BLaER1 treated with 17β-estradiol and CSF1 and Interleukin-3, amounts not matched to agents 10 nM and 100 nM (cell line): Measurements from ENCODE around the gene PYROXD2.
"Not testable (repeated sequence)": the region's sequence is repeated elsewhere in the genome, so short reads cannot be mapped to it uniquely, and the experiment has no call there.

Experiments used
- H3K27ac ChIP-seq, 11 experiments: shearing (Covaris generic); formaldehyde crosslinking; 2 replicates each; pipeline ENCODE4 v1.8.1; 2022
- H3K27me3 ChIP-seq, 11 experiments: shearing (Covaris generic); formaldehyde crosslinking; 2 replicates each; pipeline ENCODE4 v1.8.1; 2022
- H3K36me3 ChIP-seq, 11 experiments: shearing (Covaris generic); formaldehyde crosslinking; 2 replicates each; pipeline ENCODE4 v1.8.1; 2022
- H3K4me1 ChIP-seq, 10 experiments: shearing (Covaris generic); formaldehyde crosslinking; 2 replicates each; pipeline ENCODE4 v1.8.1; 2022
- H3K4me2 ChIP-seq, 11 experiments: shearing (Covaris generic); formaldehyde crosslinking; 2 replicates each; pipeline ENCODE4 v1.8.1; 2022
- H3K4me3 ChIP-seq, 10 experiments: shearing (Covaris generic); formaldehyde crosslinking; 2 replicates each; pipeline ENCODE4 v1.8.1; 2022
- H3K9ac ChIP-seq, 11 experiments: shearing (Covaris generic); formaldehyde crosslinking; 2 replicates each; pipeline ENCODE4 v1.8.1; 2022
- H3K9me3 ChIP-seq, 11 experiments: shearing (Covaris generic); formaldehyde crosslinking; replicated peaks in 1 of 11; 2 replicates each; pipeline ENCODE4 v1.8.1; 2022
- H4K20me1 ChIP-seq, 11 experiments: shearing (Covaris generic); formaldehyde crosslinking; 2 replicates each; pipeline ENCODE4 v1.8.1; 2022
- Cebpa-rat ChIP-seq, 11 experiments: shearing (Covaris generic); IDR thresholded peaks; 2 replicates each; pipeline ENCODE4 v1.8.1; 2022

The PYROXD2 gene

GRCh38 chr10:98349508-98349922 lies 65.5 kb downstream of the PYROXD2 start:
- Histone ChIP-seq H3K4me2 (peak overlapping the region; percentile 68 to 90 (median 74)), H4K20me1 (no peaks in the 10 kb centered on the region), H3K27me3 (no peaks in the 10 kb centered on the region), H3K4me1 (peaks cover 34 to 55% (median 41%) of the 10 kb centered on the region in 10 experiments), H3K4me3 (peak overlapping the region in 3 of 10 experiments; percentile 1 to 24 (median 8); a peak in 3 of 20 replicates), H3K9me3 (peaks cover 25 to 42% (median 33%) of the 10 kb centered on the region in 11 experiments), H3K9ac (peak overlapping the region in 9 of 11 experiments; percentile 4 to 68 (median 25); a peak in 16 of 22 replicates), H3K36me3 (peaks cover 0 to 10% (median 0%) of the 10 kb centered on the region in 11 experiments; a peak in 2 of 22 replicates), H3K27ac (peak overlapping the region in 9 of 11 experiments; percentile 20 to 75 (median 56); a peak in 16 of 22 replicates)
- TF ChIP-seq Cebpa-rat (IDR thresholded peaks at IDR 0.05) = peak in 5 of 11 experiments; percentile 28 to 57 (median 54); a peak in 8 of 22 replicates

- Histone ChIP-seq H3K9ac (no peak overlapping the region), H3K4me3 (peak overlapping the region in 1 of 10 experiments; percentile 12; a peak in 1 of 20 replicates), H3K36me3 (peaks cover 0 to 10% (median 0%) of the 10 kb centered on the region in 11 experiments; a peak in 2 of 22 replicates), H3K27ac (no peak overlapping the region), H3K4me1 (peaks cover 36 to 58% (median 45%) of the 10 kb centered on the region in 10 experiments), H4K20me1 (no peaks in the 10 kb centered on the region), H3K9me3 (peaks cover 25 to 42% (median 33%) of the 10 kb centered on the region in 11 experiments), H3K4me2 (no peak overlapping the region), H3K27me3 (no peaks in the 10 kb centered on the region)
- no peak for TF ChIP-seq Cebpa-rat (IDR thresholded peaks at IDR 0.05)
Observed at GRCh38 chr10:98346847-98347246, 68.1 kb downstream of the PYROXD2 start.

GRCh38 chr10:98344589-98345038 lies 70.4 kb downstream of the PYROXD2 start:
- Histone ChIP-seq H3K4me2 (peak overlapping the region in 7 of 11 experiments; percentile 4 to 43 (median 25); a peak in 11 of 22 replicates), H3K9me3 (peaks cover 25 to 42% (median 33%) of the 10 kb centered on the region in 11 experiments), H4K20me1 (no peaks in the 10 kb centered on the region), H3K27me3 (no peaks in the 10 kb centered on the region), H3K9ac (no peak overlapping the region), H3K4me3 (no peak overlapping the region), H3K27ac (no peak overlapping the region), H3K4me1 (peaks cover 38 to 63% (median 51%) of the 10 kb centered on the region in 10 experiments), H3K36me3 (peaks cover 0 to 10% (median 0%) of the 10 kb centered on the region in 11 experiments; a peak in 2 of 22 replicates)
- no peak for TF ChIP-seq Cebpa-rat (IDR thresholded peaks at IDR 0.05)

- not testable (repeated sequence) for H3K27me3 ChIP-seq, H3K4me3 ChIP-seq, H3K9ac ChIP-seq, H3K36me3 ChIP-seq, H4K20me1 ChIP-seq, H3K27ac ChIP-seq
- H3K4me1 ChIP-seq = peaks cover 32 to 72% (median 47%) of the 10 kb centered on the region in 10 experiments
- H3K4me2 ChIP-seq = peak overlapping the region in 9 of 11 experiments; percentile 3 to 99 (median 84); a peak in 16 of 22 replicates
- H3K9me3 ChIP-seq = peaks cover 10 to 21% (median 16%) of the 10 kb centered on the region in 11 experiments
Observed at GRCh38 chr10:98341701-98342100, 73.3 kb downstream of the PYROXD2 start.

GRCh38 chr10:98340940-98341310 lies 74.1 kb downstream of the PYROXD2 start:
- H3K27me3 ChIP-seq = no peaks in the 10 kb centered on the region
- no peaks in the 10 kb centered on the region for H4K20me1 ChIP-seq
- H3K9me3 ChIP-seq = peaks cover 3 to 13% (median 8%) of the 10 kb centered on the region in 11 experiments; a peak in 20 of 22 replicates
- H3K36me3 ChIP-seq = no peaks in the 10 kb centered on the region
- peak overlapping the region in 1 of 10 experiments; percentile 49; a peak in 1 of 20 replicates for H3K4me3 ChIP-seq
- H3K4me1 ChIP-seq = peaks cover 32 to 72% (median 47%) of the 10 kb centered on the region in 10 experiments
- peak overlapping the region; percentile 29 to 99 (median 77); a peak in 21 of 22 replicates for H3K4me2 ChIP-seq
- peak overlapping the region in 3 of 11 experiments; percentile 26 to 62 (median 48); a peak in 3 of 22 replicates for H3K9ac ChIP-seq
- no peak for TF ChIP-seq Cebpa-rat (IDR thresholded peaks at IDR 0.05)
- H3K27ac ChIP-seq = peak overlapping the region in 4 of 11 experiments; percentile 24 to 59 (median 40); a peak in 5 of 22 replicates

GRCh38 chr10:98340261-98340939 lies 74.6 kb downstream of the PYROXD2 start:
- Histone ChIP-seq H3K27me3 (no peaks in the 10 kb centered on the region), H3K36me3 (no peaks in the 10 kb centered on the region), H3K4me1 (peaks cover 32 to 72% (median 47%) of the 10 kb centered on the region in 10 experiments), H3K27ac (peak overlapping the region in 4 of 11 experiments; percentile 24 to 59 (median 40); a peak in 5 of 22 replicates), H3K9ac (peak overlapping the region in 4 of 11 experiments; percentile 26 to 62 (median 38); a peak in 8 of 22 replicates), H3K9me3 (peaks cover 0 to 8% (median 3%) of the 10 kb centered on the region in 11 experiments; a peak in 7 of 22 replicates), H4K20me1 (no peaks in the 10 kb centered on the region), H3K4me3 (peak overlapping the region in 3 of 10 experiments; percentile 15 to 49 (median 43); a peak in 3 of 20 replicates), H3K4me2 (peak overlapping the region; percentile 62 to 99 (median 77))
- TF ChIP-seq Cebpa-rat (IDR thresholded peaks at IDR 0.05) = no peak

GRCh38 chr10:98339799-98340198 lies 75.2 kb downstream of the PYROXD2 start:
- Histone ChIP-seq H3K9ac (peak overlapping the region in 3 of 11 experiments; percentile 29 to 62 (median 48); a peak in 4 of 22 replicates), H3K4me2 (peak overlapping the region; percentile 62 to 99 (median 77); a peak in 21 of 22 replicates), H3K9me3 (peaks cover 0 to 2% (median 0%) of the 10 kb centered on the region in 11 experiments; a peak in 1 of 22 replicates), H4K20me1 (no peaks in the 10 kb centered on the region), H3K4me1 (peaks cover 27 to 70% (median 46%) of the 10 kb centered on the region in 10 experiments), H3K4me3 (peak overlapping the region in 2 of 10 experiments; percentile 43 to 49; a peak in 2 of 20 replicates), H3K27me3 (no peaks in the 10 kb centered on the region), H3K27ac (peak overlapping the region in 3 of 11 experiments; percentile 24 to 59 (median 26); a peak in 2 of 22 replicates), H3K36me3 (no peaks in the 10 kb centered on the region)
- TF ChIP-seq Cebpa-rat (IDR thresholded peaks at IDR 0.05) = no peak

GRCh38 chr10:98338896-98339295 lies 76.1 kb downstream of the PYROXD2 start:
- Histone ChIP-seq H3K36me3 (no peaks in the 10 kb centered on the region), H3K27me3 (no peaks in the 10 kb centered on the region), H3K9me3 (no peaks in the 10 kb centered on the region), H4K20me1 (no peaks in the 10 kb centered on the region), H3K9ac (no peak overlapping the region), H3K4me2 (peak overlapping the region in 6 of 11 experiments; percentile 9 to 99 (median 90); a peak in 8 of 22 replicates), H3K4me1 (peaks cover 17 to 61% (median 43%) of the 10 kb centered on the region in 10 experiments), H3K4me3 (no peak overlapping the region), H3K27ac (no peak overlapping the region)
- TF ChIP-seq Cebpa-rat (IDR thresholded peaks at IDR 0.05) = no peak

- no peak overlapping the region for H3K9ac ChIP-seq
- H4K20me1 ChIP-seq = no peaks in the 10 kb centered on the region
- no peaks in the 10 kb centered on the region for H3K9me3 ChIP-seq
- no peak overlapping the region for H3K4me3 ChIP-seq
- no peak overlapping the region for H3K27ac ChIP-seq
- H3K4me2 ChIP-seq = peak overlapping the region in 2 of 11 experiments; percentile 91 to 96; a peak in 4 of 22 replicates
- no peaks in the 10 kb centered on the region for H3K36me3 ChIP-seq
- H3K27me3 ChIP-seq = no peaks in the 10 kb centered on the region
- no peak for TF ChIP-seq Cebpa-rat (IDR thresholded peaks at IDR 0.05)
- H3K4me1 ChIP-seq = peaks cover 16 to 59% (median 43%) of the 10 kb centered on the region in 10 experiments
Observed at GRCh38 chr10:98338318-98338717, 76.7 kb downstream of the PYROXD2 start.
